ENCODE results near the gene CCDC86.

The CCDC86 gene

DNA sequence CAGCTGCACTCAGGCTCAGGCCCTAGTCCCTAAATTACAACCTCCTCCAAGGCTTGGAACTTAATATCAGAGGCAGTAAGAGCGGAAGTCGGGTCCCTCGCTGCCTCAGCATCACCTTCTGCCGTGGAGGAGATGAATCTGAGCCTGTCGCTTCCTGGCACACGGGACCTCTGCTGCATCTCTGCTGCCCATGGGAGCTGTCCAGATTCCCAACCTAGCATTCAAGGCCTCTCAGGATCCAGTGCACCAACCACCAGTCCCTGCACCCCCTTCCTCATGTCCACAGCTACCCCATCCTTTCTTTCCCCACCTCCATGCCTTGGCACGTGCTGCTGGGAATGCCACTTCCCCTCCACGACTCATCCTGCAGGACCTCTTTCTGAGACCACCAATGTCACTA is 16.3 kb downstream of the CCDC86 start:
- POLR2A ChIA-PET = no interaction called here
- Histone ChIP-seq H3K4me1 (ENCODE audit: control extremely low read depth in 1 of 4, control insufficient read depth in 4 of 4, insufficient read depth in 4 of 4, low read length in 3 of 4) (peaks cover 8 to 57% (median 51%) of the 10 kb centered on the region in 4 experiments), H3K9me3 (ENCODE audit: control extremely low read depth in 1 of 5, control insufficient read depth in 4 of 5, insufficient read depth in 2 of 5, low read depth in 1 of 5, low read length in 4 of 5) (no peaks in the 10 kb centered on the region), H3K27me3 (replicated peaks in 2 of 5; ENCODE audit: control insufficient read depth in 4 of 5, insufficient read depth in 5 of 5, low read length in 4 of 5) (no peaks in the 10 kb centered on the region), H3K4me3 (ENCODE audit: control insufficient read depth in 1 of 7, extremely low read depth in 1 of 7, insufficient read depth in 4 of 7, low read depth in 2 of 7, low read length in 6 of 7) (no peak overlapping the region), H3K27ac (ENCODE audit: insufficient read depth in 1 of 2, low read depth in 1 of 2, low read length in 2 of 2, poor library complexity in 1 of 2, severe bottlenecking in 2 of 2) (no peak overlapping the region), H3K36me3 (ENCODE audit: control insufficient read depth in 4 of 4, insufficient read depth in 4 of 4, low read length in 3 of 4) (peaks cover 0 to 3% (median under 1%) of the 10 kb centered on the region in 4 experiments)
- CTCF ChIA-PET = interaction anchor here (1.4 to 1.8 kb wide), 2 partner anchors 27 to 30 kb away, joined by 4 to 9 read pairs; no protein-coding TSS in a partner anchor
- 88% methylated on average over 6 of the region's 8 CpGs for WGBS (ENCODE audit: insufficient coverage)
- DNase-seq = no peak

- peaks cover 8 to 50% (median 45%) of the 10 kb centered on the region in 4 experiments for H3K4me1 ChIP-seq (ENCODE audit: control extremely low read depth in 1 of 4, control insufficient read depth in 4 of 4, insufficient read depth in 4 of 4, low read length in 3 of 4)
- no peak overlapping the region for H3K27ac ChIP-seq (ENCODE audit: insufficient read depth in 1 of 2, low read depth in 1 of 2, low read length in 2 of 2, poor library complexity in 1 of 2, severe bottlenecking in 2 of 2)
- peak overlapping the region in 1 of 7 experiments; percentile 20 for H3K4me3 ChIP-seq (ENCODE audit: control insufficient read depth in 1 of 7, extremely low read depth in 1 of 7, insufficient read depth in 4 of 7, low read depth in 2 of 7, low read length in 6 of 7)
- peak in 2 of 3 donors; percentile 37 to 42 for DNase-seq
- POLR2A ChIA-PET = no interaction called here
- WGBS (ENCODE audit: insufficient coverage) = 42% methylated on average over 4 of the region's 4 CpGs
- H3K36me3 ChIP-seq (ENCODE audit: control insufficient read depth in 4 of 4, insufficient read depth in 4 of 4, low read length in 3 of 4) = no peaks in the 10 kb centered on the region
- H3K27me3 ChIP-seq (replicated peaks in 2 of 5; ENCODE audit: control insufficient read depth in 4 of 5, insufficient read depth in 5 of 5, low read length in 4 of 5) = no peaks in the 10 kb centered on the region
- CTCF ChIA-PET = interaction anchor here (1.8 kb wide), 1 partner anchor 28 kb away, joined by 9 read pairs; no protein-coding TSS in a partner anchor
- H3K9me3 ChIP-seq (ENCODE audit: control extremely low read depth in 1 of 5, control insufficient read depth in 4 of 5, insufficient read depth in 2 of 5, low read depth in 1 of 5, low read length in 4 of 5) = no peaks in the 10 kb centered on the region
These were observed 17.0 kb downstream of the CCDC86 start for GRCh38 chr11:60858731-60859464.

GRCh38 chr11:60859616-60860250 is 17.8 kb downstream of the CCDC86 start:
- Histone ChIP-seq H3K4me1 (ENCODE audit: control extremely low read depth in 1 of 4, control insufficient read depth in 4 of 4, insufficient read depth in 4 of 4, low read length in 3 of 4) (peaks cover 6 to 48% (median 39%) of the 10 kb centered on the region in 4 experiments), H3K36me3 (ENCODE audit: control insufficient read depth in 4 of 4, insufficient read depth in 4 of 4, low read length in 3 of 4) (no peaks in the 10 kb centered on the region), H3K27me3 (replicated peaks in 2 of 5; ENCODE audit: control insufficient read depth in 4 of 5, insufficient read depth in 5 of 5, low read length in 4 of 5) (no peaks in the 10 kb centered on the region), H3K4me3 (ENCODE audit: control insufficient read depth in 1 of 7, extremely low read depth in 1 of 7, insufficient read depth in 4 of 7, low read depth in 2 of 7, low read length in 6 of 7) (no peak overlapping the region), H3K9me3 (ENCODE audit: control extremely low read depth in 1 of 5, control insufficient read depth in 4 of 5, insufficient read depth in 2 of 5, low read depth in 1 of 5, low read length in 4 of 5) (no peaks in the 10 kb centered on the region), H3K27ac (ENCODE audit: insufficient read depth in 1 of 2, low read depth in 1 of 2, low read length in 2 of 2, poor library complexity in 1 of 2, severe bottlenecking in 2 of 2) (no peak overlapping the region)
- 72% methylated on average over 9 of the region's 15 CpGs for WGBS (ENCODE audit: insufficient coverage)
- DNase-seq = no peak
- ChIA-PET CTCF (interaction anchor here (1.1 kb wide), 1 partner anchor 11 kb away, joined by 4 read pairs; no protein-coding TSS in a partner anchor), POLR2A (no interaction called here)

DNA sequence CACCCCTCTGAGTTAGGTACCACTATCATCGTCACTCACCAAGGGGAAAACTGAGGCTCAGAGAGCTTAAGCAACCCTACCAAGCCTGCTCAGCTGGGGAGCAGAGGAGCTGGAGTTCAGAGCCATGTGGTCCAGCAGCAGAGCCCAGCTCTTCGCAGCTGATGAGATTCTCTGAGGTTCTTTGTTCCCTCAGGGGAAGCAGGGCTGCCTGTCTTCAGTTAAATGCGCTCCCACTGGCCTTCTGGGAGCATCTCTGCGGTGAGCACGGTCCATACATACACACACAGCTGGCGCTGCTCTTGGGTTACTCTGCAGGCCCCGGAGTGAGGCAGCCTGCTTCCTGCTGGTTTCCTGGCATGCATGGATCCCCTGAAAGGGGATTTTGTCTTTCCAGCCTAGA is 19.0 kb downstream of the CCDC86 start:
- DNase-seq = peak in 2 of 3 donors; percentile 48 to 80
- Histone ChIP-seq H3K9me3 (ENCODE audit: control extremely low read depth in 1 of 5, control insufficient read depth in 4 of 5, insufficient read depth in 2 of 5, low read depth in 1 of 5, low read length in 4 of 5) (no peaks in the 10 kb centered on the region), H3K4me1 (ENCODE audit: control extremely low read depth in 1 of 4, control insufficient read depth in 4 of 4, insufficient read depth in 4 of 4, low read length in 3 of 4) (peaks cover 3 to 42% (median 27%) of the 10 kb centered on the region in 4 experiments), H3K36me3 (ENCODE audit: control insufficient read depth in 4 of 4, insufficient read depth in 4 of 4, low read length in 3 of 4) (no peaks in the 10 kb centered on the region), H3K4me3 (ENCODE audit: control insufficient read depth in 1 of 7, extremely low read depth in 1 of 7, insufficient read depth in 4 of 7, low read depth in 2 of 7, low read length in 6 of 7) (no peak overlapping the region), H3K27me3 (replicated peaks in 2 of 5; ENCODE audit: control insufficient read depth in 4 of 5, insufficient read depth in 5 of 5, low read length in 4 of 5) (no peaks in the 10 kb centered on the region), H3K27ac (ENCODE audit: insufficient read depth in 1 of 2, low read depth in 1 of 2, low read length in 2 of 2, poor library complexity in 1 of 2, severe bottlenecking in 2 of 2) (no peak overlapping the region)
- 63% methylated on average over 6 of the region's 7 CpGs for WGBS (ENCODE audit: insufficient coverage)
- ChIA-PET CTCF (interaction anchor here (0.9 to 1.1 kb wide), 3 partner anchors 9 to 30 kb away, joined by 3 to 4 read pairs (median 4); no protein-coding TSS in a partner anchor), POLR2A (no interaction called here)

DNA sequence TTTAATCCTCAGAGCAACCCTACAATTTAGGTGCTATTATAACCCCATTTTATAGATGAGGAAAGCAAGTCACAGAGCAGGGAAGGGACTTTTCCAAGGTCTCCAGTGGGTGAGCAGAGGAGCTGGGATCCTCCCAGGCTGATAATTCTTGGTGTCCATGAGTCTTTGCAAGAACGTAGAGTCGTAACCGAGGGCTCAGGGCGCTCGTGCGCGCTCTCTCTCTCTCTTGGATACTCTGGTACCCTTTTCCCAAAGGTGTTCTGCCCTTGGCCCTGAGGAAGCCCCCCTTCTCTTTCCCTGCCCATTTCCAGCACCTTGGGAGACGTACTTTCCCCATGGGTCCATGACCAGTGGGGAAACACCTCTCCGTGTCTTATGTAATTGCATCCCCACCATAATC is 20.3 kb downstream of the CCDC86 start:
- WGBS (ENCODE audit: insufficient coverage) = 99% methylated on average over 7 of the region's 9 CpGs
- Histone ChIP-seq H3K4me3 (ENCODE audit: control insufficient read depth in 1 of 7, extremely low read depth in 1 of 7, insufficient read depth in 4 of 7, low read depth in 2 of 7, low read length in 6 of 7) (no peak overlapping the region), H3K9me3 (ENCODE audit: control extremely low read depth in 1 of 5, control insufficient read depth in 4 of 5, insufficient read depth in 2 of 5, low read depth in 1 of 5, low read length in 4 of 5) (no peaks in the 10 kb centered on the region), H3K27ac (ENCODE audit: insufficient read depth in 1 of 2, low read depth in 1 of 2, low read length in 2 of 2, poor library complexity in 1 of 2, severe bottlenecking in 2 of 2) (no peak overlapping the region), H3K4me1 (ENCODE audit: control extremely low read depth in 1 of 4, control insufficient read depth in 4 of 4, insufficient read depth in 4 of 4, low read length in 3 of 4) (peaks cover 3 to 37% (median 24%) of the 10 kb centered on the region in 4 experiments), H3K36me3 (ENCODE audit: control insufficient read depth in 4 of 4, insufficient read depth in 4 of 4, low read length in 3 of 4) (no peaks in the 10 kb centered on the region), H3K27me3 (replicated peaks in 2 of 5; ENCODE audit: control insufficient read depth in 4 of 5, insufficient read depth in 5 of 5, low read length in 4 of 5) (no peaks in the 10 kb centered on the region)
- ChIA-PET POLR2A (no interaction called here), CTCF (no interaction called here)
- DNase-seq = no peak

DNA sequence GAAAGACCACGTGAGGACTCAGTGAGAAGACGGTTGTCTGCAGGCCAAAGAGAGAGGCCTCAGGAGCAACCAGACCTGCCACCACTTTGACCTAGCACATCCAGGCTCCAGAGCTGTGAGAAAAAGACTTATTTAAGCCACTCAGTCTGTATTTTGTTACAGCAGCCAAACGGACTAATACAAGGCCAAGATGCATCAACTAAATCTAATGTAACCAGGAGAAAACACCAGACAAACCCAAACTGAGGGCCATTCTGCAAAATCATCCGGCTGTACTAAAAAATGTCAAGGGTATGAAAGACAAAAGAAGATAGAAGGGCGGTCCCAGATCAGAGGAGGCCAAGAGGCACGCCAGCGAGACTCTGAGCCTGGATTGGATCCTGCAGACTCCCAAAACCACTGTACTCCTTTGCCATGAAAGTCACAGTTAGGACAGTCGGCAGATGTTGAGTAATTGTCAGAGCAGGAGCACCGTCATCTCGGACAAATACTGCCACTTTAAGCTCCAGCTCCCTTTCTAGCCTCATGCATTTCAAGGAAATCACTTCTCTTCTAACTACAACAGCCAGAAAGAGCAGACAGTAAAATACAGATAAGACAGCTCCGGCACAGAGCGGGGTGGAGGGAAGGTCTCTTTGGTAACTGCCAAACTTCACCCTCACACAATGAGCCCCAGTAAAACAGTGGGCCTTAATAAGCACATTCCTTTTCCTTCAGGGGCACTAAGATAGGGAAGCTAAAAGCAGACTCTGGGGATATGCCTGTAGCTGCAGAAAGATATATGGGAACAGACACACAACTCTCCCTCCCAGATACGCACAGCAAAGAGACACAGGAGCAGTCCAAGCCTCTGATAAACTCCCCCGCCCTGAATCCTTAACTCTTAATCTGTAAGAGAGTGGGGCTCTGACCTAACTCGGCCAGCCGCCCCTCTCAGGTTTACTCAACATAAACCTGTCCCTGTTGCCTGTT is 21.9 kb downstream of the CCDC86 start:
- peaks cover 3 to 26% (median 16%) of the 10 kb centered on the region in 4 experiments for H3K4me1 ChIP-seq (ENCODE audit: control extremely low read depth in 1 of 4, control insufficient read depth in 4 of 4, insufficient read depth in 4 of 4, low read length in 3 of 4)
- H3K9me3 ChIP-seq (ENCODE audit: control extremely low read depth in 1 of 5, control insufficient read depth in 4 of 5, insufficient read depth in 2 of 5, low read depth in 1 of 5, low read length in 4 of 5) = no peaks in the 10 kb centered on the region
- no peak overlapping the region for H3K27ac ChIP-seq (ENCODE audit: insufficient read depth in 1 of 2, low read depth in 1 of 2, low read length in 2 of 2, poor library complexity in 1 of 2, severe bottlenecking in 2 of 2)
- H3K4me3 ChIP-seq (ENCODE audit: control insufficient read depth in 1 of 7, extremely low read depth in 1 of 7, insufficient read depth in 4 of 7, low read depth in 2 of 7, low read length in 6 of 7) = no peak overlapping the region
- WGBS (ENCODE audit: insufficient coverage) = 85% methylated on average over 13 of the region's 16 CpGs
- peak in 1 of 3 donors; percentile 43 for DNase-seq
- H3K36me3 ChIP-seq (ENCODE audit: control insufficient read depth in 4 of 4, insufficient read depth in 4 of 4, low read length in 3 of 4) = no peaks in the 10 kb centered on the region
- ChIA-PET POLR2A (no interaction called here), CTCF (interaction anchor here (1.3 to 15.9 kb wide), 4 partner anchors 9 to 28 kb away, joined by 4 to 128 read pairs (median 6); no protein-coding TSS in a partner anchor)
- no peaks in the 10 kb centered on the region for H3K27me3 ChIP-seq (replicated peaks in 2 of 5; ENCODE audit: control insufficient read depth in 4 of 5, insufficient read depth in 5 of 5, low read length in 4 of 5)
